Neural cell (in vitro differentiated cells): ENCODE results near the gene PSRC1. TPM values are rescaled to one million over a fixed set of nuclear protein-coding genes. Genes with fewer than 3 reads are reported as not detected.

ENCODE experiments used
- H2AFZ ChIP-seq: fragments of 200-600, 300-800 bp; sonication (generic), shearing (Covaris generic); 2 replicates; pipeline ENCODE4 v1.6.0; 2014; ENCODE audit warnings: low read depth, mild to moderate bottlenecking, antibody characterized with exemption, low read length, moderate library complexity
- H3F3A ChIP-seq: fragments of 200-600 bp; shearing (Covaris generic); 2 replicates; pipeline ENCODE4 v1.6.1; 2016; ENCODE audit warnings: mild to moderate bottlenecking, moderate library complexity, mixed read lengths, antibody characterized with exemption, low read length; ENCODE audit not compliant: insufficient read depth, poor library complexity, severe bottlenecking
- H3K27ac ChIP-seq: fragments of 200-600, 300-800 bp; sonication (generic), shearing (Covaris generic); 2 replicates; pipeline ENCODE4 v1.5.1; 2014; ENCODE audit warnings: mild to moderate bottlenecking, low read length, moderate library complexity
- H3K27me3 ChIP-seq: fragments of 300-800, 200-600 bp; sonication (generic), shearing (Covaris generic); 2 replicates; pipeline ENCODE4 v1.6.0; 2014; ENCODE audit warnings: mild to moderate bottlenecking, low read depth, low read length, moderate library complexity; ENCODE audit not compliant: insufficient read depth
- H3K36me3 ChIP-seq: fragments of 300-800, 200-600 bp; sonication (generic), shearing (Covaris generic); 2 replicates; pipeline ENCODE4 v1.5.1; 2014; ENCODE audit warnings: mild to moderate bottlenecking, antibody characterized with exemption, low read length, moderate library complexity; ENCODE audit not compliant: insufficient read depth
- H3K4me2 ChIP-seq: fragments of 300-800, 200-600 bp; sonication (generic), shearing (Covaris generic); 2 replicates; pipeline ENCODE4 v1.6.0; 2014; ENCODE audit warnings: mild to moderate bottlenecking, low read length
- H3K4me3 ChIP-seq: fragments of 300-800, 200-600 bp; sonication (generic), shearing (Covaris generic); 2 replicates; pipeline ENCODE4 v1.5.1; 2014; ENCODE audit warnings: mild to moderate bottlenecking, low read length, moderate library complexity
- H3K79me2 ChIP-seq: fragments of 200-600 bp; shearing (Covaris generic); replicated peaks from 2 replicates; pipeline ENCODE4 v1.6.0; 2014; ENCODE audit warnings: mild to moderate bottlenecking, low read length, moderate library complexity; ENCODE audit not compliant: insufficient read depth
- H3K9ac ChIP-seq: fragments of 300-800, 200-600 bp; sonication (generic), shearing (Covaris generic); 2 replicates; pipeline ENCODE4 v1.6.1; 2016; ENCODE audit warnings: mild to moderate bottlenecking, low read length, mixed read lengths
- H3K9me2 ChIP-seq: fragments of 200-600 bp; shearing (Covaris generic); 2 replicates; pipeline ENCODE4 v1.6.1; 2016; ENCODE audit warnings: mild to moderate bottlenecking, low read length, mixed read lengths; ENCODE audit not compliant: insufficient read depth
- H3K9me3 ChIP-seq: fragments of 200-600, 300-800 bp; sonication (generic), shearing (Covaris generic); 2 replicates; pipeline ENCODE4 v1.6.1; 2016; ENCODE audit warnings: mild to moderate bottlenecking, mixed run types, low read length, moderate library complexity, mixed read lengths
- H4K20me1 ChIP-seq: fragments of 200-600 bp; shearing (Covaris generic); 2 replicates; pipeline ENCODE4 v1.6.1; 2016; ENCODE audit warnings: mild to moderate bottlenecking, mixed run types; ENCODE audit not compliant: insufficient read depth
- CTCF ChIP-seq: fragments of 450-650 bp; IDR thresholded peaks from 2 replicates; pipeline ENCODE4 v1.5.1; 2014; ENCODE audit warnings: antibody characterized with exemption, mild to moderate bottlenecking, moderate library complexity; ENCODE audit not compliant: poor library complexity, severe bottlenecking
- EP300 ChIP-seq: fragments of 450-650 bp; conservative IDR thresholded peaks from 2 replicates; pipeline ENCODE4 v1.6.1; 2014; ENCODE audit warnings: antibody characterized with exemption, mild to moderate bottlenecking, moderate library complexity; ENCODE audit not compliant: poor library complexity, severe bottlenecking
- EZH2 ChIP-seq: fragments of 200-600, 300-800 bp; shearing (Covaris generic), sonication (generic); IDR thresholded peaks from 2 replicates; pipeline ENCODE4 v1.6.1; 2014; ENCODE audit warnings: antibody characterized with exemption, low read length, borderline replicate concordance, mild to moderate bottlenecking; ENCODE audit not compliant: insufficient read depth, poor library complexity, severe bottlenecking
- MXI1 ChIP-seq: fragments of 450-650 bp; conservative IDR thresholded peaks from 2 replicates; pipeline ENCODE4 v1.6.1; 2014; ENCODE audit warnings: antibody characterized with exemption, mild to moderate bottlenecking; ENCODE audit not compliant: poor library complexity, severe bottlenecking
- POLR2AphosphoS5 ChIP-seq: IDR thresholded peaks from 2 replicates; pipeline ENCODE4 v1.6.1; 2012
- RAD21 ChIP-seq: fragments of 450-650 bp; conservative IDR thresholded peaks from 2 replicates; pipeline ENCODE4 v1.6.1; 2014; ENCODE audit warnings: antibody characterized with exemption, mild to moderate bottlenecking, moderate library complexity
- REST ChIP-seq: IDR thresholded peaks from 2 replicates; pipeline ENCODE4 v1.6.1; 2012; ENCODE audit warnings: borderline replicate concordance
- SMC3 ChIP-seq: fragments of 450-650 bp; conservative IDR thresholded peaks from 2 replicates; pipeline ENCODE4 v1.6.1; 2014; ENCODE audit warnings: antibody characterized with exemption, mild to moderate bottlenecking, moderate library complexity; ENCODE audit not compliant: poor library complexity
- polyA plus RNA-seq: library from polyadenylated mRNA; depleted of rRNA; stranded (reverse); fragments of >200 nt; gene quantifications from 2 replicates; pipeline ENCODE4 v1.2.3, GENCODE V29; 2014

The PSRC1 gene
- polyA plus RNA-seq, 1 donor from 2014 or later: 5.4 TPM

GRCh38 chr1:109235137-109235536 is 47.8 kb downstream of the PSRC1 start:
- H3K9me2 ChIP-seq: no peaks in the 10 kb centered on the region
- H3K36me3 ChIP-seq: peaks cover 20% of the 10 kb centered on the region
- H3K27me3 ChIP-seq: no peaks in the 10 kb centered on the region
- H3K27ac ChIP-seq: no peak overlapping the region
- no peaks in the 10 kb centered on the region for H3K9me3 ChIP-seq
- H2AFZ ChIP-seq: no peak overlapping the region
- no peak for TF ChIP-seq MXI1
- no peak for TF ChIP-seq EP300
- no peak for TF ChIP-seq REST
- no peak for TF ChIP-seq SMC3
- no peak for TF ChIP-seq POLR2AphosphoS5
- no peak for TF ChIP-seq CTCF
- no peak for TF ChIP-seq RAD21
- no peaks in the 10 kb centered on the region for H3F3A ChIP-seq
- H3K4me3 ChIP-seq: no peak overlapping the region
- no peaks in the 10 kb centered on the region for H4K20me1 ChIP-seq
- H3K79me2 ChIP-seq: no peaks in the 10 kb centered on the region
- no peak overlapping the region for H3K9ac ChIP-seq
- no peak overlapping the region for H3K4me2 ChIP-seq

- Histone ChIP-seq H3K27ac (no peak overlapping the region), H3K4me2 (no peak overlapping the region), H2AFZ (no peak overlapping the region), H3K4me3 (no peak overlapping the region), H3K9me3 (no peaks in the 10 kb centered on the region), H3K9me2 (no peaks in the 10 kb centered on the region), H3K9ac (no peak overlapping the region), H3F3A (no peaks in the 10 kb centered on the region), H4K20me1 (no peaks in the 10 kb centered on the region), H3K79me2 (no peaks in the 10 kb centered on the region), H3K27me3 (no peaks in the 10 kb centered on the region), H3K36me3 (peaks cover 18% of the 10 kb centered on the region)
- no peak for TF ChIP-seq EP300
- no peak for TF ChIP-seq EZH2
- no peak for TF ChIP-seq POLR2AphosphoS5
- no peak for TF ChIP-seq REST
Measured at GRCh38 chr1:109231066-109231465, 51.9 kb downstream of the PSRC1 start.

Other genes starting within 250 kb of the PSRC1 start
- 65.7 and 76.3 TPM in 2 replicates for gene WDR47, start 241.0 kb downstream of the PSRC1 start, polyA plus RNA-seq
- 60.1 and 61.4 TPM in 2 replicates for gene TAF13, start 207.1 kb downstream of the PSRC1 start, polyA plus RNA-seq
- gene TMEM167B, start 192.4 kb downstream of the PSRC1 start, polyA plus RNA-seq: 52.2 and 53.9 TPM in 2 replicates
- gene ELAPOR1, start 169.0 kb downstream of the PSRC1 start, polyA plus RNA-seq: 16.8 and 18.8 TPM in 2 replicates
- gene SARS1, start 69.2 kb downstream of the PSRC1 start, polyA plus RNA-seq: 274 and 281 TPM in 2 replicates
- gene CELSR2, start 33.6 kb downstream of the PSRC1 start, polyA plus RNA-seq: 7.9 and 9.5 TPM in 2 replicates
- 0.78 and 1.6 TPM in 2 replicates for gene MYBPHL, start 23.9 kb upstream of the PSRC1 start, polyA plus RNA-seq
- gene SORT1, start 114.8 kb upstream of the PSRC1 start, polyA plus RNA-seq: 31.4 and 33.3 TPM in 2 replicates
- gene PSMA5, start 143.3 kb upstream of the PSRC1 start, polyA plus RNA-seq: 98.8 and 99.8 TPM in 2 replicates
- gene SYPL2, start 183.4 kb upstream of the PSRC1 start, polyA plus RNA-seq: not detected in 2 replicates
- gene ATXN7L2, start 200.8 kb upstream of the PSRC1 start, polyA plus RNA-seq: 14.3 and 16.9 TPM in 2 replicates
- gene CYB561D1, start 210.9 kb upstream of the PSRC1 start, polyA plus RNA-seq: 7.2 and 9.2 TPM in 2 replicates
- gene AMIGO1, start 226.6 kb upstream of the PSRC1 start, polyA plus RNA-seq: 12.0 and 12.6 TPM in 2 replicates